MG63 (cell line): Measurements from ENCODE around the gene GSTM2. TPM values are rescaled to one million over a fixed set of nuclear protein-coding genes. Genes with fewer than 3 reads are reported as not detected.

Source experiments
- DNase-seq: peaks from one replicate; pipeline ENCODE4 v3.0.0-alpha.2; 2020
- H3K27me3 ChIP-seq: fragments of 250-450 bp; sonication (Bioruptor Pico); 2 replicates; pipeline ENCODE4 v1.5.1; 2020; ENCODE audit warnings: mild to moderate bottlenecking, moderate library complexity
- H3K36me3 ChIP-seq: fragments of 250-450 bp; sonication (Bioruptor Pico); 2 replicates; pipeline ENCODE4 v1.5.1; 2020; ENCODE audit warnings: mild to moderate bottlenecking, moderate library complexity
- H3K4me3 ChIP-seq: fragments of 250-450 bp; sonication (Bioruptor Pico); 2 replicates; pipeline ENCODE4 v1.5.1; 2020; ENCODE audit warnings: mild to moderate bottlenecking, moderate library complexity
- H3K9me3 ChIP-seq: fragments of 250-450 bp; sonication (Bioruptor Pico); 2 replicates; pipeline ENCODE4 v1.5.1; 2020; ENCODE audit warnings: mild to moderate bottlenecking, moderate library complexity
- total RNA-seq: library from RNA; depleted of rRNA; stranded (reverse); fragments of >200 nt; shearing (Covaris generic); gene quantifications from 2 replicates; pipeline ENCODE4 v1.2.3, GENCODE V29; 2014; ENCODE audit warnings: low replicate concordance

GSTM2 gene
- total RNA-seq, 1 experiment from 2014 or later = 20.0 TPM

DNA sequence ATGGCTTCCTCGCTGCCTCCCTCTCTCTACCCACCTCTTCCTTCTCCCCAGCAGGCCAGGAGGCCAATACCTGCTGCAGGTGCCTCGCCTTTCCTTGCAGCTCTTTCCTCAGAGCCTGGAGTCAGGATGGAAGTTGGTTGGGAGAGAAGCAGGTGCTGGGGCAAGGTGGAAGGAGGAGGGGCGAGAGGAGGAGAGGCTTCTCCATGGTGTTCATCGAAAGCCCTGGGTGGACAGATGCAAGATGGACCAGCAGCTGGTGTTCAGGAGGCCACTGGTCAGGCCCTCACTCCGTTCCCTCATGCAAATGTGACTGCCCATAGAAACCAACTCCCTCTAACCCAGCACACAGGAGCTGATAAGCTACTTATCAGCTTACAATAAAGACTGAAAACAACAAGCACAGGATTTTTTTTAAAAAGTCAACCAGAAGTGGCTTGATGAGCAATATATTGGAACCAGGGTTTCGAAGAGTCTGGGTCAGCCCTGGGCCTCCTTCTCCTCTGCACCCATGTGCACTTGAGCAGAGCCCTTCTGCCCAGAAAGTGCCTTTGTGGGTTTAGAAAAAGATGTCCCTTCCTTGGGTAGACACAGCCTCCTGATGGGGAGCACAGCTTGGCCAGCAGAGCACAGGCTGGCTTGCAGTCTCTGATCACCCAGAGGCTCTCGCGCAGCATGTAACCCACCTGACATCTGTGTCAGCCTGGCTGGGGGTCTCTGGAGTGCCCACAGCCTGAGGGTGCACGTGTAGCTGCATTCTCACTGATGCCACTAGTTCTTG is 28.6 kb upstream of the GSTM2 start:
- H3K27me3 ChIP-seq = no peaks in the 10 kb centered on the region
- H3K4me3 ChIP-seq = no peak overlapping the region
- H3K36me3 ChIP-seq = no peaks in the 10 kb centered on the region; the same call in 1 of the 2 replicates
- DNase-seq = no peak
- H3K9me3 ChIP-seq = no peaks in the 10 kb centered on the region

- Histone ChIP-seq H3K4me3 (no peak overlapping the region), H3K36me3 (no peaks in the 10 kb centered on the region), H3K27me3 (no peaks in the 10 kb centered on the region), H3K9me3 (no peaks in the 10 kb centered on the region)
- no peak for DNase-seq
Measured at GRCh38 chr1:109639841-109640184, 28.0 kb upstream of the GSTM2 start.

DNA sequence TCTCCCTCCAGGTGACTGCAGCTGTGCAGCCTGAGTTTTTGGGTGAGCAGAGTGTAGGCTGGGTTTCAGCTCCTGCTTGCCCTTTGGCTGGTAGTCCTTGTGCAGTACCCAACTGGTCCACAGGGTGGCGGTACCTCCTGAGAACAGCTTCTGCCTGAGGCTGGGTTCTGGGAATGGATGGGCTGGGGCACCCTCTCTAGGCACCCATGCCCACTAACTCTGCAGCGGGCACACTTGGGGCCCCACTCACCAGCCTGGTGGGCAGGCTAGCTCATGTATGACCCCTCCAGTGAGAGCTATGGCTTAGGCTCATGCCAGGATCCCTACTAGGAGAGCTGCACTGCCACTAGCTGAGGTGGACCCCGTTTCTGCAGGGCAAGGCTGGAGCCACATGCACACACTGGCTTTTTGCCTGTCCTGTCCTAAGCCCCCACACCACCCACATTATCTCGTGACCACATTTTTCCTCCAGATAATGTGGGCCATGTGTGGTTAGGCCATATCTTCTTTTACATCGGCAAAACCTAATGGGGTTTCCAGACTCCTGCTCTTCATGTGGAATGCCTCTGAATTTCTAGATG is 27.5 kb upstream of the GSTM2 start:
- peak; percentile 82 for DNase-seq

GRCh38 chr1:109641078-109641740 is 26.6 kb upstream of the GSTM2 start:
- no peak for DNase-seq
- no peaks in the 10 kb centered on the region for H3K36me3 ChIP-seq
- no peak overlapping the region for H3K4me3 ChIP-seq
- H3K27me3 ChIP-seq = no peaks in the 10 kb centered on the region
- no peaks in the 10 kb centered on the region for H3K9me3 ChIP-seq

More for the DNA sequence above, 27.5 kb upstream of the GSTM2 start:
- no peaks in the 10 kb centered on the region for H3K9me3 ChIP-seq
- no peaks in the 10 kb centered on the region for H3K27me3 ChIP-seq
- no peak overlapping the region for H3K4me3 ChIP-seq
- no peaks in the 10 kb centered on the region for H3K36me3 ChIP-seq

GRCh38 chr1:109641861-109642260 is 26.0 kb upstream of the GSTM2 start:
- DNase-seq = no peak
- H3K27me3 ChIP-seq = no peaks in the 10 kb centered on the region
- H3K36me3 ChIP-seq = no peaks in the 10 kb centered on the region
- H3K4me3 ChIP-seq = no peak overlapping the region
- H3K9me3 ChIP-seq = no peaks in the 10 kb centered on the region

GRCh38 chr1:109642626-109643025 is 25.2 kb upstream of the GSTM2 start:
- DNase-seq = no peak
- Histone ChIP-seq H3K36me3 (no peaks in the 10 kb centered on the region), H3K27me3 (no peaks in the 10 kb centered on the region), H3K4me3 (no peak overlapping the region), H3K9me3 (no peaks in the 10 kb centered on the region)

GRCh38 chr1:109643385-109644230 is 24.2 kb upstream of the GSTM2 start:
- DNase-seq = peak; percentile 90
- H3K9me3 ChIP-seq = no peaks in the 10 kb centered on the region
- no peaks in the 10 kb centered on the region for H3K27me3 ChIP-seq
- no peaks in the 10 kb centered on the region for H3K36me3 ChIP-seq
- H3K4me3 ChIP-seq = no peak overlapping the region

DNA sequence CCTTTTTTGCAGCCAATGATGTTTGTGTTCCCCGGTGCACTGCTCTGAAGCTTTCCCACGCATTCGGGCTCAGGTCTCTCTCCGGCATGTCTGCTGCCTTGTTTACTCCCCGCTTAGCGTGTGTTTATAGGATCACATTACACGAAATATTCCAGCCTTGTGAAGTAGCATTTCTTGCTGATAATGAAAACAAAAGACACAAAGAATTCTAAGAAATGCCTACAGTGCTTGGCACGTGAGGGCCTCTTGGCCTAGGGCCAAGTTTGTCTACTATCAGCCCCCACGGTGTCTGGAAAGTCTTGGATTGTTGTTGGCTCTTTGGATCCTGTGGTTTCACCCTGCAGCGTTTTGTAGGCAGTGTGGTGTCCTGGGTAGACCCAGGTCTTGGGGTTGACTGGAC is 23.2 kb upstream of the GSTM2 start:
- Histone ChIP-seq H3K4me3 (no peak overlapping the region), H3K27me3 (no peaks in the 10 kb centered on the region), H3K9me3 (no peaks in the 10 kb centered on the region), H3K36me3 (no peaks in the 10 kb centered on the region)
- no peak for DNase-seq

GRCh38 chr1:109649491-109649914 is 18.4 kb upstream of the GSTM2 start:
- Histone ChIP-seq H3K36me3 (no peaks in the 10 kb centered on the region), H3K4me3 (no peak overlapping the region), H3K27me3 (no peaks in the 10 kb centered on the region), H3K9me3 (no peaks in the 10 kb centered on the region)
- no peak for DNase-seq

DNA sequence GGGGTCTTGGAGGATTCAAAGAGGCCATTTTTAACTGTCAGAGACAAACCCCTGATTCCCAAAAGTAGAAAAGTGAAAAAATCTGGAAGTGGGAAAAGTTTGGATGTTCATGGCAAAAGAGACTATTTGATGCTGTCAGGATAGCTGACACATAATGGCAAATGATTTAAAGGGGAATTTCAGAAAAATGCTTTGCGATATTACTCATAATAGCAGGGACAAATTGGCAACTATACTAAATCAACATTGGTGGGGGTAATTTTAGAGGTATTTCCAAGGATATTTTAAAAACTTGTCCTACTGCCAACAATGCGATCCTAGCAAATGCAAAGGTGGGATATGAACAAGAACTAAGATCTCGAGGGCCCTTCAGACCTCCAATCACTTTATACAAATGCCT is 17.2 kb upstream of the GSTM2 start:
- no peak for DNase-seq
- Histone ChIP-seq H3K4me3 (no peak overlapping the region), H3K36me3 (no peaks in the 10 kb centered on the region), H3K27me3 (no peaks in the 10 kb centered on the region), H3K9me3 (no peaks in the 10 kb centered on the region)

- no peak for DNase-seq
- Histone ChIP-seq H3K27me3 (no peaks in the 10 kb centered on the region), H3K4me3 (no peak overlapping the region), H3K36me3 (no peaks in the 10 kb centered on the region), H3K9me3 (no peaks in the 10 kb centered on the region)
Measured at GRCh38 chr1:109652402-109652801, 15.5 kb upstream of the GSTM2 start.

DNA sequence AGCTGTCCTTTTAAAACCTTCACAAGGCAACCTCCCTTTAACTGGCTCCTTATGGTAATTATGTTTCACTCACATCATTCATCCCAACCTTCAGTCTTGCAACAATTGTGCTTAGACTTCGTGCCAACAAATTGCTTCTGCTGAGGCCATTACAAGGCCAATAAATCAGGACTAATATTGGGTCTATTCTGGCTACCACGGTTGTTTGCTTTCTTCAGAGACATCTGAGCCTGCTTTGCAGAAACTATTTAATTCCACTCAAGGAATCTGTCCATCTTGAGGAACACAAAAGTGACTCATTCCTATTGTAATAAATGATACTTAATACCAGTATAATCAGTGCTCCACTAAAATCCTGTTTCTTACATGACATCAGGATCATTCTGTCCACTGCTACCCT is 14.6 kb upstream of the GSTM2 start:
- DNase-seq = no peak
- Histone ChIP-seq H3K9me3 (no peaks in the 10 kb centered on the region), H3K27me3 (no peaks in the 10 kb centered on the region), H3K36me3 (no peaks in the 10 kb centered on the region), H3K4me3 (no peak overlapping the region)

GRCh38 chr1:109654519-109654918 is 13.3 kb upstream of the GSTM2 start:
- DNase-seq = no peak
- Histone ChIP-seq H3K27me3 (no peaks in the 10 kb centered on the region), H3K9me3 (no peaks in the 10 kb centered on the region), H3K4me3 (no peak overlapping the region), H3K36me3 (peaks cover 2% of the 10 kb centered on the region; the same call in 1 of the 2 replicates)

DNA sequence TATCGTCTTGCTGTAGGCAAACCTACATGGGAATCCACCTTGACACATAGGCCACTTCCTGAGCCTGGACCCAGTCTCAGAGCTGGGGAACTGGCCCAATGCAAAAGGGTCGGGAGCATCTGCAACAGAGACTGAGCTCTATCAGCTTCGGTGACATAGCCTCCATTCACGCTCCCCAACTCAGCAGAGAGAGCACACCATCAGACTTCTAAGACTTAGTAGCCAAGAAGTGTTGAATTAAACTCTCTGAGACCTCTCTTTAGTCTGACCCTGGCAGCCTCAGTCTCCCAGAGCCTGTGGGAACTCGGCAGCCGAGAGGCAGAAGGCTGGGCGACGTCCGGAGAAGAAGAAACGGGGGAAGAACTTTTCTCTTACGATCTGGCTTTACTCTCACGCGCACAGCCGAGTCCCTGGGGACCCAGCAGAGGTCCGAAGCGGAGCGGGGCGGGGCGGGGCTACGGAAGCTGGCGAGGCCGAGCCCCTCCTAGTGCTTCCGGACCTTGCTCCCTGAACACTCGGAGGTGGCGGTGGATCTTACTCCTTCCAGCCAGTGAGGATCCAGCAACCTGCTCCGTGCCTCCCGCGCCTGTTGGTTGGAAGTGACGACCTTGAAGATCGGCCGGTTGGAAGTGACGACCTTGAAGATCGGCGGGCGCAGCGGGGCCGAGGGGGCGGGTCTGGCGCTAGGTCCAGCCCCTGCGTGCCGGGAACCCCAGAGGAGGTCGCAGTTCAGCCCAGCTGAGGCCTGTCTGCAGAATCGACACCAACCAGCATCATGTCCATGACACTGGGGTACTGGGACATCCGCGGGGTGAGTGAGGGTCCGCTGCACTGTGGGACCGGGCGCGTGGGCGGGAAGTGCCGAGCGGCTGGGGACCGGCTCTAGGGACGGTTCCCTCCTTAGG is 12.0 kb upstream of the GSTM2 start, which contains the start of gene GSTM4:
Gene GSTM4 (plus strand): TSS at position 485 of the 905 bp plus-strand sequence. CDS start 291 bp downstream, at position 776.
- Histone ChIP-seq H3K27me3 (no peaks in the 10 kb centered on the region), H3K36me3 (peaks cover 2% of the 10 kb centered on the region; the same call in 1 of the 2 replicates), H3K4me3 (peak within 1 kb of the TSS; percentile 69), H3K9me3 (no peaks in the 10 kb centered on the region)
- peak; percentile 96 for DNase-seq

DNA sequence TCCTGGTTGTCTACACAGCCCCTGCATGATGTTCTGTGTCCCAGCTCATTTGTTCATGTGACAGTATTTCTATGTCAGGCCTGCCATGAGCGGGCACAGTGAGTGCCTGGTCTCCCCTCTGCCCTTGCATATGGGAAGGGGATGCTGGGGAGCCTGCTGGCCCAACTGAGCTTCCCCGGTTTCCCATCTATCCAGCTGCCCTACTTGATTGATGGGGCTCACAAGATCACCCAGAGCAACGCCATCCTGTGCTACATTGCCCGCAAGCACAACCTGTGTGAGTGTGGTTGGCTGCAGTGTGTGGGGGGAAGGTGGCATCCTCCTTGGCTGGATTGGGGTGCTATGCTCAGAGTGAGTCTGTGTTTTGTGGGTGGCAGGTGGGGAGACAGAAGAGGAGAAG is 10.5 kb upstream of the GSTM2 start:
- Histone ChIP-seq H3K36me3 (peaks cover 2% of the 10 kb centered on the region; the same call in 1 of the 2 replicates), H3K4me3 (no peak overlapping the region), H3K27me3 (no peaks in the 10 kb centered on the region), H3K9me3 (no peaks in the 10 kb centered on the region)
- no peak for DNase-seq

GRCh38 chr1:109657970-109658369 is 9.9 kb upstream of the GSTM2 start:
- DNase-seq = no peak
- Histone ChIP-seq H3K36me3 (peaks cover 2% of the 10 kb centered on the region; the same call in 1 of the 2 replicates), H3K9me3 (no peaks in the 10 kb centered on the region), H3K27me3 (no peaks in the 10 kb centered on the region), H3K4me3 (no peak overlapping the region)
